ENCODE measurements around the gene MAGEB3.
"Not testable (repeated sequence)": the region's sequence is repeated elsewhere in the genome, so short reads cannot be mapped to it uniquely, and the experiment has no call there.

The MAGEB3 gene

DNA sequence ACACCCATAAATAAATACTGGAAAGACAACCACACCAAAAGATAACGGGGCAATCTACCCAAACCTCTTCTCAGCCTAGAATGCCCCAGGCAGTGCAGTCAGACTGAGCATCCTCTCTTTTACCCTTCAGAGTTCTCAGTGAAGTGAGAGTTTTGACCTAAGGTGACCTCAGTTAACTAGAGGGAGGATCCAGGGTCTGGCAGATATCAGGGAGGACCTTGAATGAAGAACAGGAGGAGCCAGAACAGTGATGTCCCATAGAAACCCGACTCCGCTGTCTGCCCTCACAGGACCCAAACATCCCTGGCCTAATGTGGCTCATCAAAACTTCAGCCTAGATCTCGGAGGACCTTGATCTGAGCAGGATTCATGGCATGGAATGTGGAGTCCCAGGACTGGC is at the start of gene MAGEB3:
TSS of gene MAGEB3 (plus strand) at position 263 of the 400 bp plus-strand sequence. CDS start 5,268 bp downstream, outside the sequence.
- DNase-seq = no peak

GRCh38 chrX:30181353-30181752 is 49.1 kb upstream of the MAGEB3 start:
- DNase-seq = no peak

- no peak for DNase-seq
Measured at GRCh38 chrX:30183554-30183953, 46.9 kb upstream of the MAGEB3 start.

DNA sequence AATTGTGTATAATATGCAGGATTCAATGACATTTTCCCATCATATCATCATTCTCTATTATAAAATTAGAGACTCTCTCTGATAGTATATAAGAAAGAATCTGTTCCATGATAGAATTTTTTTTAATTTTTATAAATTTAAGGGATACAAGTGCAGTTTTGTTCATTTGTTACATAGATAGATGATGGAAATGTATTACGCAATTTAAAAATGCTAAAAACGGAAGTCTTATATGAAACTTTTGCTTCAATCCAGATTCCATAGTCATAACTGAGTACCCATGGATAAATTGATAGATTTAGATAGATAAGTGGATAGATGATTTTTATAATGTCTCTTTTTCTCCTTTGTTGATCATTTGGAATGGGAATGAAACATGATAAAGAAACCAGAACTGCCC is 40.0 kb upstream of the MAGEB3 start:
- DNase-seq = no peak

DNA sequence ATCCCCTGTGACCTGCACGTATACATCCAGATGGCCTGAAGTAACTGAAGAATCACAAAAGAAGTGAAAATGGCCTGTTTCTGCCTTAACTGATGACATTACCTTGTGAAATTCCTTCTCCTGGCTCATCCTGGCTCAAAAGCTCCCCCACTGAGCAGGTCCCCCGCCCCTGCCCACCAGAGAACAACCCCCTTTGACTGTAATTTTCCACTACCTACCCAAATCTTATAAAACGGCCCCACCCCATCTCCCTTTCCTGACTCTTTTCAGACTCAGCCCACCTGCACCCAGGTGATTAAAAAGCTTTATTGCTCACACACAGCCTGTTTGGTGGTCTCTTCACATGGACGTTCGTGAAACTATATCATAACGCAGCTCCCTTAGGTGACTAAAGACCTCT is 36.5 kb upstream of the MAGEB3 start:
- not testable (repeated sequence) for DNase-seq

DNA sequence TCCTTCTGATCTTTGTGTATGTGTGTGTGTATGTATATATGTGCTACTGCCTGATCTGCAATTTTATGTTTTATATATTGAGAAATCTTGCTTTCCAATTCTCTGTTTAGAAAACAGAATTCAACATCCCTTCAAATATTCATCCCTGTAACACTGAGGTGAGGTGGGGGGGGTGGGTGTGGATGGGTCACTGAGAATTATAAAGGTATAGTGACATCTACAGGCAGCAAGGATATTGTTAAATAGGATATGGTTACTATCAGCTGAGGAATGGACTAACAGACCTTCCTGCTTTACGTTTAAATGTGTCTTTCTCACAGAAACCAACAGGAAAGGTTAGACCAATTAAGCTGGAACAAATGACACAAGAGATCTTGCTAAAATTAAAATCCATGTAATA is 34.1 kb upstream of the MAGEB3 start:
- no peak for DNase-seq

GRCh38 chrX:30212172-30212571 is 18.3 kb upstream of the MAGEB3 start:
- no peak for DNase-seq

DNA sequence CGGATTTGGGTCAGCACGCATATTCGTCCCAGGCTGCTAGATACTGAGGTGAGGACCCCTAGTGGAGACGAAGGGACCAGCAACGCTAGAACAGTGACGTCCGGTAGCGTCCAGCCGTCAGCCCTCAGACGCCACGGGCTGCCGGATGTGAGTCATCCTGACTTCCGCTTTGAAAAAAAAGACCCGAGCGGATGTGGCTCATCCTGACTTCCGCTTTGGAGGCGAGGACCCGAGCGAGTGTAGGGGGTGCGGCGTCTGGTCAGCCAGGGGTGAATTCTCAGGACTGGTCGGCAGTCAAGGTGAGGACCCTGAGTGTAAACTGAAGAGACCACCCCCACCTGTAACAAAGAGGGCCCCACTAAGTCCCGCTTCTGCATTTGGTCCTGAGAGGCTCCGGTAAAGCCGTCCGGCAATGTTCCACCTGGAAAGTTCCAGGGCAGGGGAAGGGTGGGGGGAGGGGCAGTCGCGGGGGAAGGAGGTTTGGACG is 15.1 kb upstream of the MAGEB3 start, which contains the start of gene MAGEB2:
TSS of gene MAGEB2 (plus strand) at position 207 of the 487 bp plus-strand sequence. CDS start 3,018 bp downstream, outside the sequence.
- DNase-seq = no peak

DNA sequence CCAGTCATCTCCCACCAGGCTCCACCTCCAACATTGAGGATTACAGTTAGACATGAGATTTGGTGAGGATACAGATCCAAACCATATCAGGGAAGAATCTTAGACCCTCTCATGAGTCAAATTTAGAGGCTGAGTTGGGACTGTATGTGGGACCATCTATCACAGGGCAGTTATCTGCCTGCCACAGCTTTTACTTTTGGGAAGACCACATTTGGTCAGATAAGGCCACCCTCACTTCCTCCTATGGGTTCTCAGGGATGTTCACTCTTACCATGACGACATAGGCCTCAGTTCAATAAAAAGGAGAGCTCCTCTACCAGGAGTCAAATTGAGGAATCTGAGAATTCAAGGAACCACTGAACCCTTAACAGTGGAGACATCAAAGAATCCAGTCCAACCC is 13.0 kb upstream of the MAGEB3 start:
- DNase-seq = no peak

DNA sequence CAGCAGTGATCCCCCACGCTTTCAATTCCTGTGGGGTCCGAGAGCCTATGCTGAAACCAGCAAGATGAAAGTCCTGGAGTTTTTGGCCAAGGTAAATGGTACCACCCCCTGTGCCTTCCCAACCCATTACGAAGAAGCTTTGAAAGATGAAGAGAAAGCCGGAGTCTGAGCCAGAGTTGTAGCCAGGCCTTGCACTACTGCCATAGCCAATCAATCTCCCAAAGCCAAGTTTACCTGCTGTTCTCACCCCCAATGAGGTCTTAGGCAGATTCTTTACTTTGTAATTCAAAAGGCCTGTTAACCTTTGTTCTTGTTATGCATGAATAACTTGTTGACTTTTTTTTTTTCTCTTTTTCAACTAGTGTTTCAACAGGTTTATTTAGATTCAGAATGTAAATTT is 11.1 kb upstream of the MAGEB3 start:
- DNase-seq = no peak

GRCh38 chrX:30220661-30221060 is 9.8 kb upstream of the MAGEB3 start:
- no peak for DNase-seq

- no peak for DNase-seq
Measured at GRCh38 chrX:30224536-30224935, 5.9 kb upstream of the MAGEB3 start.

GRCh38 chrX:30228526-30228925 is 1.9 kb upstream of the MAGEB3 start:
- DNase-seq = no peak

DNA sequence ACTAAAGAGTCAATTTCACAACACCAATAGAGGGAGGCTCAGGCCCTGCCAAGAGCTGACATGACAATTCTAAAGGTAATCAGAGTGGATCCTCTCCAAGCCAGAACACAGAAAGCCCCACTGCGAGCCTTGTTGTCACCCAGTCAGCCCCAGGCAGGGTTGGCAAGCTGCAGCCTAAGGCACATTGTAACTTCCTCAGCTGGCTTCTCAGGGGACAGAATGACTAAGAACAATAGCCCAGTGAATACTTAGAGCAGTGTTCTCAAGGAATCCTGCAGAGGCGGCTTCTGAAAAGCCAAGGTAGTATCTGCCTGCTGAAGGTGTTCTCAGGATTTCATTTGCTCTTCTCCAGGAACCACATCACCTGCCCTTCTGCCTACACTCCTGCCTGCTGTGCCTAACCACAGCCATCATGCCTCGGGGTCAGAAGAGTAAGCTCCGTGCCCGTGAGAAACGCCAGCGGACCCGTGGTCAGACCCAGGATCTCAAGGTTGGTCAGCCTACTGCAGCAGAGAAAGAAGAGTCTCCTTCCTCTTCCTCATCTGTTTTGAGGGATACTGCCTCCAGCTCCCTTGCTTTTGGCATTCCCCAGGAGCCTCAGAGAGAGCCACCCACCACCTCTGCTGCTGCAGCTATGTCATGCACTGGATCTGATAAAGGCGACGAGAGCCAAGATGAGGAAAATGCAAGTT is 11.4 kb downstream of the MAGEB3 start, which contains the start of gene MAGEB4:
TSS of gene MAGEB4 (plus strand) at position 277 of the 692 bp plus-strand sequence. CDS start at position 413, 136 bp downstream.
- DNase-seq = no peak

DNA sequence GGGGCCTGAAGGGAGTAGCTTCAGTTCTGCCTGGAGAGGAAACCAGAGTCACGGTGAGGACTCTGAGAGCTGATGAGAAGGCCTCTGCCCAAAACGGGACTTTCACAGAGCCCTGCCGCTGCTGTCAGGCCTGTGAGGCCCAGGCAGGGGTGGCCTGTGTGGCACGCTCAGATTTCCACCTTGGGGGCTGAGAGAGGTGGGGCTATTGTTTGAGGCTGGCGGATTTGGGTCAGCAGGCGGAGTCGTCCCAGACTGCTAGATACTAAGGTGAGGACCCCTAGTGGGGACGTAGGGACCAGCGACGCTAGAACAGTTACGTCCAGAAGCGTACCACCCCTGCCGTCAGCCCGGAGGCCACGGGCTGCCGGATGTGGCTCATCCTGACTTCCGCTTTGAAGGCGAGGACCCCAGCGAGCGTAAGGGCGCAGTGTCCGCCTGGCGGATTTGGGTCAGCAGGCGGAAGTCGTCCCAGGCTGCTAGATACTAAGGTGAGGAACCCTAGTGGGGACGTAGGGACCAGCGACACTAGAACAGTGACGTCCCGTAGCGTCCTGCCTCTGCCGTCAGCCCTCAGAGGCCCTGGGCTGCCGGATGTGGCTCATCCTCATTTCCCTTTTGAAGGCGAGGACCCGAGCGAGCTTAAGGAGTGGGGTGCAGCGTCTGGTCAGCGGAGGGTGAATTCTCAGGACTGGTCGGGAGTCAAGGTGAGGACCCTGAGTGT is 16.5 kb downstream of the MAGEB3 start, which contains the start of gene MAGEB1:
TSS of gene MAGEB1 (plus strand) at position 378 of the 721 bp plus-strand sequence. CDS start 3,348 bp downstream, outside the sequence.
- DNase-seq = no peak

DNA sequence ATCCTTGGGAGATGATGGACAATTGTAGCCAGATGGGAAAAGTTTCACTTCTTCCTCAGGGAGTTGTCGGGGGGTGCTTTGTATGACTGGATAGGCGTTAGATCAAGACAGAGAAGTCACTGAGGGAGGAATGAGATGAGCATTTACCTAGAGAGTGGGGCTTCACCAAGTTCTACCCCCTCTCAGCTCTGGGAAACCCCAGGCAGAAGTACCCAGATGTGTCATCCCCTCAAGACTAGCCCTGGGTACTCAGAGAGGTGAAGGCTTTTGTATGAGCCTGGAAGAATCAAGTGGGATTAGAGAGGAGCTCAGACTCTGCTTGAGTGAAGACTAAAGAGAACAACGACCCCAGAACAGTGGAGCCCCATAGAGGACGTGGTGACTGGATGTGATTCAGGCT is 18.4 kb downstream of the MAGEB3 start:
- no peak for DNase-seq

DNA sequence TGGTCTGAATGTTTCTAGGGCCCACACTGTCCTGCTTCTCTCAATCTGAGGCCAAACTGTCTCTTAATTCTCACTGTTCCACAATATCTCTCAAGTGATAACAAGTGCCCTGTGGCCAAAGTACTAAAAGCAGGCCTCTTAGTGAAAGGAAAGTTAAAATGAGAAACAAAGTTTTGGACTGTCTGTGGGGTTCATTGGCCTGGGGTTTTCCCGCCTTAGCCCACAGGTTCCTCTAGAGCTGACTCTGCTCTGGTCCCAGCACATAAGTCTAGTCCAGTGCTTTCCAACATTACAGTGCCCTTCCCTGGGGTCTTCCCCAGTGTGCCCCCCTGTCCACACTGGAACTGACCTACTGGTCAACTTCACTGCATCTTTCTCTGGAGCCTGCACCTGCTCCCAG is 22.8 kb downstream of the MAGEB3 start:
- DNase-seq = no peak

DNA sequence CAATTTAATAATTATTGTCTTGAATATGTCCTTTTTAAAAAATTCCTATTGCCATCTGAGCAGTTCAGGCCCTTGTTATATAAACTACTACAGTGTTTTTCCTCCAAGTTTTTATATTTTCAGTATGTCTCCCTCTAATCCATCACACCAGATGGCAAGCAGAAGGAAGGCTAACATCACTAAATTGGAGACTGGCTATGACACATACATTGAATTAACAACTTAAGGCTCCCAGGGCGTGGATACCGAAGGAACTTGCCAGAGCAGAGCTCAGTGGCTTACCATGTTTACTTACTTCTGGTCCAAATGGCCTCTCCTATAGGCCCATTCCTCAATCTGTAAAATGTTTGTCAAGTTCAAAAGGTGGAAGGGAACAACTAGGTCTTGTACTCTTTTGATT is 29.5 kb downstream of the MAGEB3 start:
- DNase-seq = no peak

GRCh38 chrX:30261012-30261411 is 30.6 kb downstream of the MAGEB3 start:
- no peak for DNase-seq

GRCh38 chrX:30262763-30263162 is 32.3 kb downstream of the MAGEB3 start:
- DNase-seq = no peak

- no peak for DNase-seq
Measured at GRCh38 chrX:30270639-30271038, 40.2 kb downstream of the MAGEB3 start.

- DNase-seq = no peak
Measured at GRCh38 chrX:30275498-30275897, 45.0 kb downstream of the MAGEB3 start.

GRCh38 chrX:30278365-30278764 is 47.9 kb downstream of the MAGEB3 start:
- no peak for DNase-seq

- DNase-seq = no peak
Measured at GRCh38 chrX:30280428-30280827, 50.0 kb downstream of the MAGEB3 start.

All from activated CD4-positive, alpha-beta T cell treated with anti-CD3 and anti-CD28 coated beads, Interleukin-2, Interleukin-6, amounts not matched to agents 100 ng/mL and 50 ng/mL, durations not matched to agents 16 hours and 8 hours (primary cell).